ENCODE data around the gene KRTAP4-7. TPM values are rescaled to one million over a fixed set of nuclear protein-coding genes. Genes with fewer than 3 reads are reported as not detected.
"Not testable (repeated sequence)": the region's sequence is repeated elsewhere in the genome, so short reads cannot be mapped to it uniquely, and the experiment has no call there.

KRTAP4-7 gene
- total RNA-seq, 1 donor from 2014 or later: not detected

DNA sequence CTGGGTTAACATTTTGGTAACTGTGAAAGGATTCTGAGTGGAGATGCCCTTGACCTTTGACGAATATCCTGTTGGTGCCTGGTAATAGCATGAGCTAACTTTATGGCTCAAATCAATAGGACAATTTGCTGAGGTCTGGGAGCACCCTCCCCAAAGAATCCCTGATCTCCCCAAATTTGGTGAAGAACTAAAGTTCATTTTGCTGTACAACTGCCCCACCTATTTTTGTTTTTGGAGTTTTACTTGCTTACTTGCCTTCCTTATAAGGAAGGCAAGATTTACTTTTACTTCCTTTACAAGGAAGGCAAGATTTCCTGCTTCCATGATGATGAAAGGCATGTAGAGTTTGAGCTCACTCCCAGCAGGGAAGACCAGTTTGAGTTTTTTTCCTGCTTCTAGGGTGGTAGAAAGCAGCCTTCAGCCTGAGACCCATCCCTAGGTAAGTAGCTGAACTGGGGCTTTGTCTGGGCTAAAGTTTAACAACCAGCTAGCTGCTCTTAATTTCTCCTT is 24.0 kb downstream of the KRTAP4-7 start:
- DNase-seq (no peak), ATAC-seq (no peak)
- Histone ChIP-seq H3K4me1 (no peaks in the 10 kb centered on the region), H3K36me3 (no peaks in the 10 kb centered on the region), H3K27ac (no peak overlapping the region), H3K4me3 (no peak overlapping the region), H3K9me3 (no peaks in the 10 kb centered on the region), H3K27me3 (ENCODE audit: low read depth) (no peaks in the 10 kb centered on the region)
- intact Hi-C loops (cut with DNase I): no loop called here
- no peak for TF ChIP-seq CTCF (IDR thresholded peaks at IDR 0.05)

GRCh38 chr17:41108728-41109386 is 24.9 kb downstream of the KRTAP4-7 start:
- H3K4me1 ChIP-seq; ATAC-seq; H3K4me3 ChIP-seq; H3K27ac ChIP-seq; H3K27me3 ChIP-seq (ENCODE audit: low read depth); H3K36me3 ChIP-seq; H3K9me3 ChIP-seq; intact Hi-C loops (cut with DNase I); DNase-seq: not testable (repeated sequence)

DNA sequence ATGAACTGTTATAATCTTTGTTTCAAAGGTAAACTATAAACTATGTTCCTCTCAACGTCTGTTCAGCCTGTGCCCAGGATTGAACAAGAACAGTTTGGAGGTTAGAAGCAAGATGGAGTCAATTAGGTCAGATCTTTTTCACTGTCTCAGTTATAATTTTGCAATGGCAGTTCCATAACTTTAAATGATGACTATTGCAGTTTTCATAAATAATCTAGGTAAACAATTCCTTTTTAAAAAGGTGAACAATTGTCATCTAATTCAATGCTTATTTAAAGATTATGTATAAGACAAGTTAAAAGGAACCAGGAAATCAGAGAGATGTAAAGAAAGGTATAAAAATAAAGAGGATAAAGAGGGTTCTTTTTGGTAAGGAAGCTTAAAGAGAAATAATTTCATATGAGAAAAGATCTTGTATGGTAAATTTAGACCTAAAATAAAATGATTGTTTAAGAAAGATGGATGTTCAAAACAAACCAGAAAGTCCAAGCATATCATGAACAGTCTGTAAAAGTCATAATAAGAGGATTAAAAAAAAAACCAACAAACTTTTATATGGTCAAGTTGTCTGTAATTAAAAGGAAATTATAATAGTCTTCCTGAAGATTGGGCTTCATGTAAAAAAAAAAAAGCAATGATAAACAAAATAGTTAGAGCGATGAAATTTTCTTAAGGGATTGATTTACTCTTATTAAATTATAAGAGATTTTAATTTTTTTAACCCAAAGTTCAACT is 27.4 kb downstream of the KRTAP4-7 start:
- no peaks in the 10 kb centered on the region for H3K36me3 ChIP-seq
- ATAC-seq (no peak), DNase-seq (no peak)
- no peaks in the 10 kb centered on the region for H3K4me1 ChIP-seq
- peaks cover 5% of the 10 kb centered on the region for H3K27me3 ChIP-seq (ENCODE audit: low read depth)
- H3K27ac ChIP-seq: no peak overlapping the region
- no peaks in the 10 kb centered on the region for H3K9me3 ChIP-seq
- H3K4me3 ChIP-seq: no peak overlapping the region
- intact Hi-C loops (cut with DNase I): no loop called here
- TF ChIP-seq CTCF (IDR thresholded peaks at IDR 0.05): no peak

DNA sequence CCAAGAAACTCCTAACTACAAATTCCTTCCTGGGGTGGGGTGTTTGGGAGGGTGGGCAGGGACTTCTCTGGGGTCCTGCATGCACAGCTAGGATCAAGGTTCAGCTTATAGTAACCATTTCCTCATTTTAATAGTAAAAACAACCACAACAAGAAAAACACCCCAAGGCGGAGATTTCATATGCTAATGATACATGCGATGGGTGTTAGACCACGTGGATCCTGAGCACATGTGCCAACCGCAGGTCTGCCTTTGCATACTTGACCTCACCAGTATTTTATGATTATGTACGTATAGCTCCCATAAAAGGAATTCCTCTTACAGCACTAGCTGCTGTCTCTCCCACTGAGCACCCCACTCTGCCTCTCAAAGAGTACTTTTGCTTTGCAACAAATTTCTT is 32.3 kb downstream of the KRTAP4-7 start:
- Histone ChIP-seq H3K4me1 (no peaks in the 10 kb centered on the region), H3K27me3 (ENCODE audit: low read depth) (peaks cover 8% of the 10 kb centered on the region), H3K27ac (no peak overlapping the region), H3K36me3 (no peaks in the 10 kb centered on the region), H3K9me3 (no peaks in the 10 kb centered on the region), H3K4me3 (no peak overlapping the region)
- intact Hi-C loops (cut with DNase I): no loop called here
- TF ChIP-seq CTCF (IDR thresholded peaks at IDR 0.05): no peak
- ATAC-seq (no peak), DNase-seq (no peak)

DNA sequence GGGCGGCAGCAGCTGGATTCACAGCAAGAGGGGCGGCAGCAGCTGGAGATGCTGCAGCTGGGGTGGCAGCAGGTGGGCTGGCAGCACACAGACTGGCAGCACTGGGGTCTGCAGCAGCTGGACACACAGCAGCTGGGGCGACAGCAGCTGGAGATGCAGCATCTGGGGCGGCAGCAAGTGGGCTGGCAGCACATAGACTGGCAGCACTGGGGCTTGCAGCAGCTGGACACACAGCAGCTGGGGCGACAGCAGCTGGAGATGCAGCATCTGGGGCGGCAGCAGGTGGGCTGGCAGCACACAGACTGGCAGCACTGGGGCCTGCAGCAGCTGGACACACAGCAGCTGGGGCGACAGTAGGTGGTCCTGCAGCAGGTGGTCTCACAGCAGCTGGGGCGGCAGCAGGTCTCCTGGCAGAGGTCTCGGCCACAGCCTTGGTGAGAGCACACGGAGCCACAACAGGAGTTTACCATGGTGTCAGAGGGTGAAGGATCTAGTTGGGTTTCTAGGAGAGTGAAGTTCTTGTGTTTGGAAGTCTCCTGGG is 34.0 kb downstream of the KRTAP4-7 start, which contains the start of gene KRTAP4-11:
Gene KRTAP4-11, minus strand, starts transcription at position 528 of the 541 bp plus-strand sequence. Its CDS starts 58 bp downstream, at position 470.
- H3K27me3 ChIP-seq (ENCODE audit: low read depth); ATAC-seq: not testable (repeated sequence)

DNA sequence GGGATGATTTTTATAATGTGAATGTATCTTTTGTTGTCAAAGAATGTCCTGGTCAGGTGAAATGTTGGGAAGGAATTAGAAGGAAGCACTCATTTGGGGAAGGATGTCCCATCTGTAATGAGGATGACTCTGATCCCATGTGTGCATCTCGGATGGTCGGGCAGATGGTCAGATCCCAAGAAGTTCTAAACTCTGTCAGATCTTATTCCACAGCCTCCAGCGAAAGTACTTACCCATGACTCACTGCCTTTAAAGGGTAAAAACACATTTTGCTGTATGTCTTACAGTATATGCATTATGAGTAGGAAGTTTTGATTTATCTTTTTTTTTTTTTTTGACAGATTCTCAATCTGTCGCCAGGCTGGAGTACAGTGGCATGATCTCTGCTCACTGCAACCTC is 34.8 kb downstream of the KRTAP4-7 start:
- Histone ChIP-seq H3K9me3 (no peaks in the 10 kb centered on the region), H3K4me1 (no peaks in the 10 kb centered on the region), H3K4me3 (no peak overlapping the region), H3K36me3 (no peaks in the 10 kb centered on the region), H3K27me3 (ENCODE audit: low read depth) (peaks cover 8% of the 10 kb centered on the region), H3K27ac (no peak overlapping the region)
- TF ChIP-seq CTCF (IDR thresholded peaks at IDR 0.05): no peak
- no peak for DNase-seq
- intact Hi-C loops (cut with DNase I): no loop called here
- no peak for ATAC-seq

More for the DNA sequence above, 34.0 kb downstream of the KRTAP4-7 start, which contains the start of gene KRTAP4-11:
- DNase-seq; H3K36me3 ChIP-seq; H3K27ac ChIP-seq; H3K4me1 ChIP-seq; intact Hi-C loops (cut with DNase I); H3K4me3 ChIP-seq; H3K9me3 ChIP-seq: not testable (repeated sequence)

DNA sequence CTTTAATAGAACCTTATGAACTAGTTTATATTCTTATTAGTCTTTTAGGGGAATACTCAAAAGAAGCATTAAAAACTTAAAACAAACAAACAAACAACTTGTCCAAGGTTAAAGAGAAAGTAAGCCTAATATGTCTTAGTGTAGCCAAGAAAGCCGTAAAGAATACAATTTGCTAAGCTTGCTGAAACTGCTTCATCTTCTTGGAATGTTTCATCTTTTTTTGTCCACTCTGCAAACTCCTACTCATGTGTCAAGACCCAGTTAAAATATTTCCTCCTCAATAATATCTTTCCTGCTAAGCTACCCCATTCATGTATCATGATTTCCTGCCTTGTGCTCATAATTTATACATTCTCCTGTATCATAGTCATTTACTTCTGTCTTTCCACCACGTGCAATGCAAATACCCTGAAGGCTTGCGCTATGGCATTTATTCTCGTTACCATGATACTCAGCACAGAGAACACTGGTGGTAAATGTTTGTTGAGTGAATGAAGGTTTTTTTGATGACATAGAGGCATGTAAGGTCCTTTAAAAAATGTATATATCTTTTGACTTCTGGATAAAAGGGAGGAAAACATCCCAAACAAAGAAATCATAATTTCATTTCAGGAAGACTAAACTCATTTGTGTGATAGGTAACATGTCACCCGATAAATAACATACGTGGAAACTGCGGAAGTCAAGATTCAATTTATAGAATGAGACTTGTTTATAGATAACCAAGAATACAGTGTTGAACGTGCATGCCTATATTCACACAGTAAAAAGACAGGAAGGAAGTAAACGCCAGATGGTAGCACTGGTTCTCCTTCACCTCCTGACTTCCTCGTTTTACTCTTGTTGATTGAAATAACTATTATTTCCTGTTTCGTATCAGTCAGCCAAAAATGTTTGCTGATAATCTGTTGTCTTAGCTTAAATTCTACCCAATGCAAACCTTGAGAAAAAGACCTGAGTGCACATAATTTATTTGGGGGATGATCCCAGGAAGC is 36.0 kb downstream of the KRTAP4-7 start:
- H3K4me3 ChIP-seq; H3K36me3 ChIP-seq; ATAC-seq; H3K27me3 ChIP-seq (ENCODE audit: low read depth); H3K4me1 ChIP-seq; H3K27ac ChIP-seq; intact Hi-C loops (cut with DNase I); DNase-seq; H3K9me3 ChIP-seq: not testable (repeated sequence)

Measured in lower lobe of right lung (tissue), 2 donors.